DOHH2 (cell line): ENCODE data around the gene CRYGD.

Experiments used
- H3F3A ChIP-seq: fragments of 200-600 bp; sonication (generic), shearing (Covaris generic); 2 replicates; pipeline ENCODE4 v1.6.0; 2016; ENCODE audit warnings: antibody characterized with exemption, mild to moderate bottlenecking; ENCODE audit not compliant: control insufficient read depth, insufficient read depth
- H3K27ac ChIP-seq: fragments of 200-600 bp; sonication (generic); 2 replicates; pipeline ENCODE4 v1.5.1; 2014; ENCODE audit warnings: low read depth, mild to moderate bottlenecking, low read length, moderate library complexity
- H3K27me3 ChIP-seq: fragments of 200-600 bp; sonication (generic); 2 replicates; pipeline ENCODE4 v1.6.1; 2014; ENCODE audit warnings: mild to moderate bottlenecking, low read length, mixed read lengths; ENCODE audit not compliant: control insufficient read depth
- H3K36me3 ChIP-seq: fragments of 200-600 bp; sonication (generic); 2 replicates; pipeline ENCODE4 v1.6.1; 2014; ENCODE audit warnings: mild to moderate bottlenecking, low read length, moderate library complexity, mixed read lengths; ENCODE audit not compliant: control insufficient read depth
- H3K4me1 ChIP-seq: fragments of 200-600 bp; sonication (generic); 2 replicates; pipeline ENCODE4 v1.6.1; 2014; ENCODE audit warnings: mild to moderate bottlenecking, low read length, mixed read lengths; ENCODE audit not compliant: control insufficient read depth
- H3K4me2 ChIP-seq: fragments of 200-600 bp; sonication (generic); 2 replicates; pipeline ENCODE4 v1.6.0; 2014; ENCODE audit warnings: mild to moderate bottlenecking, low read length, moderate library complexity
- H3K4me3 ChIP-seq: fragments of 200-600 bp; sonication (generic); 2 replicates; pipeline ENCODE4 v1.5.1; 2014; ENCODE audit warnings: mild to moderate bottlenecking, low read length, mixed read lengths
- H3K79me2 ChIP-seq: fragments of 200-600 bp; sonication (generic); 2 replicates; pipeline ENCODE4 v1.6.1; 2014; ENCODE audit warnings: mild to moderate bottlenecking, low read length, mixed read lengths; ENCODE audit not compliant: control insufficient read depth
- H3K9me2 ChIP-seq: fragments of 200-600 bp; sonication (generic); replicated peaks from 2 replicates; pipeline ENCODE4 v1.6.1; 2014; ENCODE audit warnings: mild to moderate bottlenecking, low read length, mixed read lengths; ENCODE audit not compliant: control insufficient read depth
- H3K9me3 ChIP-seq: fragments of 200-600 bp; sonication (generic); 2 replicates; pipeline ENCODE4 v1.6.1; 2014; ENCODE audit warnings: antibody characterized with exemption, low read length, mixed read lengths; ENCODE audit not compliant: control insufficient read depth, insufficient read depth
- H4K20me1 ChIP-seq: fragments of 200-600 bp; sonication (generic); 2 replicates; pipeline ENCODE4 v1.6.0; 2014; ENCODE audit warnings: low read depth, mild to moderate bottlenecking, antibody characterized with exemption, low read length, moderate library complexity; ENCODE audit not compliant: control insufficient read depth, insufficient read depth
- CTCF ChIP-seq: fragments of 200-600 bp; sonication (generic); IDR thresholded peaks from one replicate; pipeline ENCODE4 v1.5.1; 2014; ENCODE audit warnings: antibody characterized with exemption, mild to moderate bottlenecking, low read depth, low read length; ENCODE audit not compliant: poor library complexity, severe bottlenecking
- EZH2phosphoT487 ChIP-seq: fragments of 200-600 bp; sonication (generic); IDR thresholded peaks from 2 replicates; pipeline ENCODE4 v1.6.1; 2017; ENCODE audit warnings: borderline replicate concordance, mild to moderate bottlenecking, antibody characterized with exemption, low read length, moderate library complexity, mixed read lengths

CRYGD gene

GRCh38 chr2:208148803-208149202 is 24.5 kb upstream of the CRYGD start:
- Histone ChIP-seq H3F3A (no peaks in the 10 kb centered on the region), H4K20me1 (no peaks in the 10 kb centered on the region; the same call in 1 of the 2 replicates), H3K36me3 (no peaks in the 10 kb centered on the region), H3K4me1 (no peaks in the 10 kb centered on the region), H3K27me3 (no peaks in the 10 kb centered on the region), H3K79me2 (no peaks in the 10 kb centered on the region), H3K4me2 (no peak overlapping the region), H3K9me2 (no peaks in the 10 kb centered on the region), H3K9me3 (no peaks in the 10 kb centered on the region; the same call in 1 of the 2 replicates), H3K27ac (no peak overlapping the region), H3K4me3 (no peak overlapping the region)
- TF ChIP-seq EZH2phosphoT487 (no peak), CTCF (no peak)

GRCh38 chr2:208147759-208148158 is 23.4 kb upstream of the CRYGD start:
- Histone ChIP-seq H4K20me1 (no peaks in the 10 kb centered on the region; the same call in 1 of the 2 replicates), H3K4me3 (no peak overlapping the region), H3K9me2 (no peaks in the 10 kb centered on the region), H3K4me1 (no peaks in the 10 kb centered on the region), H3F3A (no peaks in the 10 kb centered on the region), H3K27ac (no peak overlapping the region), H3K79me2 (no peaks in the 10 kb centered on the region), H3K27me3 (no peaks in the 10 kb centered on the region), H3K36me3 (no peaks in the 10 kb centered on the region), H3K4me2 (no peak overlapping the region), H3K9me3 (no peaks in the 10 kb centered on the region; the same call in 1 of the 2 replicates)
- TF ChIP-seq EZH2phosphoT487 (no peak), CTCF (no peak)

- Histone ChIP-seq H3K4me2 (no peak overlapping the region), H4K20me1 (no peaks in the 10 kb centered on the region; the same call in 1 of the 2 replicates), H3F3A (no peaks in the 10 kb centered on the region), H3K4me3 (no peak overlapping the region), H3K9me3 (no peaks in the 10 kb centered on the region; the same call in 1 of the 2 replicates), H3K27me3 (no peaks in the 10 kb centered on the region), H3K9me2 (no peaks in the 10 kb centered on the region), H3K36me3 (no peaks in the 10 kb centered on the region), H3K4me1 (no peaks in the 10 kb centered on the region), H3K27ac (no peak overlapping the region), H3K79me2 (no peaks in the 10 kb centered on the region)
- TF ChIP-seq EZH2phosphoT487 (no peak), CTCF (no peak)
Measured at GRCh38 chr2:208147008-208147407, 22.7 kb upstream of the CRYGD start.
